DND-41 (cell line): ENCODE data around the gene MEN1.

Source experiments
- ATAC-seq: fragments of 200-7000 bp; cut with Tn5 transposase; 3 replicates; pipeline ENCODE4 v1.9.1; 2021; ENCODE audit warnings: low read depth; ENCODE audit not compliant: insufficient read depth
- DNase-seq: peaks from one replicate; pipeline ENCODE4 v3.0.0-alpha.2; 2020
- H2AFZ ChIP-seq: 2 replicates; pipeline ENCODE4 v1.6.0; 2012; ENCODE audit warnings: low read depth, low read length
- H3K27ac ChIP-seq: 2 replicates; pipeline ENCODE4 v1.5.1; 2012; ENCODE audit warnings: low read length, inconsistent platforms
- H3K27me3 ChIP-seq: fragments of 200-600 bp; sonication (generic); 2 replicates; pipeline ENCODE4 v1.6.0; 2012; ENCODE audit warnings: low read length, mild to moderate bottlenecking, inconsistent platforms; ENCODE audit not compliant: insufficient read depth, poor library complexity
- H3K36me3 ChIP-seq: 2 replicates; pipeline ENCODE4 v1.5.1; 2012; ENCODE audit warnings: low read length, inconsistent platforms; ENCODE audit not compliant: insufficient read depth
- H3K4me1 ChIP-seq: 2 replicates; pipeline ENCODE4 v1.5.1; 2012; ENCODE audit warnings: mild to moderate bottlenecking, low read length; ENCODE audit not compliant: insufficient read depth
- H3K4me2 ChIP-seq: 2 replicates; pipeline ENCODE4 v1.6.0; 2012; ENCODE audit warnings: mild to moderate bottlenecking, moderate library complexity, low read length, inconsistent platforms; ENCODE audit not compliant: insufficient read depth
- H3K4me3 ChIP-seq, 2 experiments: fragments of 200-600 bp in 1 of 2; shearing (Covaris generic) in 1 of 2; 2 replicates each; pipeline ENCODE4 v1.5.1; 2012 to 2016; ENCODE audit warnings: inconsistent platforms in 2 of 2, low read length in 2 of 2, mild to moderate bottlenecking in 2 of 2, low read depth in 1 of 2, moderate library complexity in 1 of 2
- H3K79me2 ChIP-seq: 2 replicates; pipeline ENCODE4 v1.6.0; 2012; ENCODE audit warnings: low read length, inconsistent platforms; ENCODE audit not compliant: insufficient read depth
- H3K9ac ChIP-seq: 2 replicates; pipeline ENCODE4 v1.6.0; 2012; ENCODE audit warnings: low read depth, mild to moderate bottlenecking, inconsistent platforms, low read length, moderate library complexity
- H3K9me3 ChIP-seq: 2 replicates; pipeline ENCODE4 v1.5.1; 2012; ENCODE audit warnings: low read length, moderate library complexity, mild to moderate bottlenecking, inconsistent platforms; ENCODE audit not compliant: insufficient read depth, severe bottlenecking
- H4K20me1 ChIP-seq: 2 replicates; pipeline ENCODE4 v1.6.0; 2012; ENCODE audit warnings: low read length; ENCODE audit not compliant: insufficient read depth
- CTCF ChIP-seq: IDR thresholded peaks from 2 replicates; pipeline ENCODE4 v1.5.1; 2012; ENCODE audit warnings: borderline replicate concordance, low read length, moderate library complexity, mild to moderate bottlenecking; ENCODE audit not compliant: poor library complexity, severe bottlenecking; ENCODE audit errors: extremely low read depth
- EZH2 ChIP-seq: IDR thresholded peaks from 3 replicates; pipeline ENCODE4 v1.6.1; 2012; ENCODE audit warnings: borderline replicate concordance, low read depth, mild to moderate bottlenecking, moderate library complexity, low read length, inconsistent platforms; ENCODE audit not compliant: severe bottlenecking

Gene MEN1

GRCh38 chr11:64772303-64773018, 37.9 kb downstream of the MEN1 start:
- Histone ChIP-seq H3K79me2 (peaks cover 97% of the 10 kb centered on the region), H2AFZ (no peak overlapping the region), H3K9ac (no peak overlapping the region), H4K20me1 (peaks cover 100% of the 10 kb centered on the region), H3K4me1 (peaks cover 61% of the 10 kb centered on the region), H3K36me3 (peaks cover 100% of the 10 kb centered on the region), H3K27ac (no peak overlapping the region), H3K27me3 (no peaks in the 10 kb centered on the region), H3K9me3 (no peaks in the 10 kb centered on the region), H3K4me2 (no peak overlapping the region), H3K4me3 (no peak overlapping the region)
- no peak for DNase-seq
- TF ChIP-seq EZH2, result no peak
- no peak for TF ChIP-seq CTCF
- no peak for ATAC-seq

- Histone ChIP-seq H3K4me1 (peaks cover 62% of the 10 kb centered on the region), H4K20me1 (peaks cover 100% of the 10 kb centered on the region), H3K27me3 (no peaks in the 10 kb centered on the region), H3K4me2 (no peak overlapping the region), H3K9me3 (no peaks in the 10 kb centered on the region), H2AFZ (no peak overlapping the region), H3K27ac (no peak overlapping the region), H3K36me3 (peaks cover 100% of the 10 kb centered on the region), H3K4me3 (no peak overlapping the region), H3K79me2 (peaks cover 97% of the 10 kb centered on the region), H3K9ac (no peak overlapping the region)
- DNase-seq (no peak), ATAC-seq (no peak)
- TF ChIP-seq EZH2, result no peak
- no peak for TF ChIP-seq CTCF
Observed at GRCh38 chr11:64771861-64772260, 38.5 kb downstream of the MEN1 start.

- H2AFZ ChIP-seq, result no peak overlapping the region
- ATAC-seq, result no peak
- H3K9me3 ChIP-seq, result no peaks in the 10 kb centered on the region
- peaks cover 52% of the 10 kb centered on the region for H3K4me1 ChIP-seq
- H3K27ac ChIP-seq, result no peak overlapping the region
- DNase-seq, result no peak
- no peak overlapping the region for H3K4me2 ChIP-seq
- no peaks in the 10 kb centered on the region for H3K27me3 ChIP-seq
- no peak for TF ChIP-seq CTCF
- TF ChIP-seq EZH2, result no peak
- H3K9ac ChIP-seq, result no peak overlapping the region
- peaks cover 98% of the 10 kb centered on the region for H4K20me1 ChIP-seq
- peaks cover 99% of the 10 kb centered on the region for H3K36me3 ChIP-seq
- H3K4me3 ChIP-seq, result no peak overlapping the region
- peaks cover 90% of the 10 kb centered on the region for H3K79me2 ChIP-seq
Observed at GRCh38 chr11:64770120-64770519, 40.2 kb downstream of the MEN1 start.

DNA sequence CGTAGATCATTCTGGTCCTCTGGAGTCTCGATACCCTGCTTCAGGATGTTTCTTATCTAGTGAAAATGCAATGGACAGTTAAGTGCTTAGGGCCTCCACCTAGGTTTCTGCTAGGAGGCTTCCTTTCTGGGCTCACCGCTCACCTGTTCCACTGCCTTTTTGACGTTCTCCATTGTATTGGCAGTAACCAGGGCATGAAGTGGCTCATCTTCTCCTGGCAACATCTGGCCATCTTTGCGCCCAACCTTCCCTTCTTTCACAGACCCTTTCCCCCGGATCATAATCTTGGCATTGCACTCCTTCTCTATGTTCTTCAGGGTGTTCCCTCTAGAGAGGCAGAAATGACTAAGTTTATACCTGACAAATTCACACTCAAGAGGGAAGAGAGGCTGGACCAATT, 41.1 kb downstream of the MEN1 start:
- H3K27me3 ChIP-seq, result no peaks in the 10 kb centered on the region
- no peak overlapping the region for H3K4me2 ChIP-seq
- H3K27ac ChIP-seq, result no peak overlapping the region
- no peak overlapping the region for H3K9ac ChIP-seq
- DNase-seq (no peak), ATAC-seq (no peak)
- H4K20me1 ChIP-seq, result peaks cover 98% of the 10 kb centered on the region
- no peaks in the 10 kb centered on the region for H3K9me3 ChIP-seq
- H2AFZ ChIP-seq, result no peak overlapping the region
- no peak for TF ChIP-seq EZH2
- TF ChIP-seq CTCF, result no peak
- H3K36me3 ChIP-seq, result peaks cover 99% of the 10 kb centered on the region
- peaks cover 53% of the 10 kb centered on the region for H3K4me1 ChIP-seq
- peaks cover 88% of the 10 kb centered on the region for H3K79me2 ChIP-seq
- no peak overlapping the region for H3K4me3 ChIP-seq
